ENCODE measurements around the gene PPP4C.
A peak's percentile ranks its signal among the peaks of the same experiment; 100 is the strongest.

- TF ChIP-seq EP300 (IDR thresholded peaks at IDR 0.05; ENCODE audit: borderline replicate concordance in 1 of 2, low read depth in 2 of 2, low read length in 2 of 2): no peak
- TF ChIP-seq POLR2AphosphoS5 (IDR thresholded peaks at IDR 0.05; ENCODE audit: low read depth, low read length): 0 out of 2 replicates have a peak, but pooled peaks have one; percentile 9
- TF ChIP-seq POLR2A (IDR thresholded peaks at IDR 0.05; ENCODE audit: control extremely low read depth in 1 of 2, low read depth in 2 of 2, low read length in 2 of 2): no peak
- peak; percentile 52 for TF ChIP-seq SAP30 (IDR thresholded peaks at IDR 0.05; ENCODE audit: insufficient read depth, insufficient replicate concordance, low read length)
- no peak for TF ChIP-seq JUND (IDR thresholded peaks at IDR 0.05; ENCODE audit: low read length)
- no peak for TF ChIP-seq KDM1A (IDR thresholded peaks at IDR 0.05; ENCODE audit: borderline replicate concordance, low read length)
- no peak for TF ChIP-seq MAX (IDR thresholded peaks at IDR 0.05)
- TF ChIP-seq SIX5 (IDR thresholded peaks at IDR 0.05; ENCODE audit: low read depth, low read length): no peak
- no peak for TF ChIP-seq RAD21 (IDR thresholded peaks at IDR 0.05 in 1 of 2, conservative IDR thresholded peaks at IDR 0.05 in 1 of 2; ENCODE audit: low read depth in 2 of 2, low read length in 2 of 2)
- TF ChIP-seq CTCF (IDR thresholded peaks at IDR 0.05; ENCODE audit: control extremely low read depth in 1 of 3, insufficient read depth in 1 of 3, low read depth in 1 of 3, low read length in 3 of 3): no peak
- TF ChIP-seq MAFK (IDR thresholded peaks at IDR 0.05; ENCODE audit: low read depth, low read length): peak; percentile 44; the same call in 1 of the 2 replicates
Observed at GRCh38 chr16:30065943-30066760, 9.6 kb upstream of the PPP4C start.
